ENCODE data around the gene RASGRP4.
"Not testable (repeated sequence)": the region's sequence is repeated elsewhere in the genome, so short reads cannot be mapped to it uniquely, and the experiment has no call there.

RASGRP4 gene, protein sequence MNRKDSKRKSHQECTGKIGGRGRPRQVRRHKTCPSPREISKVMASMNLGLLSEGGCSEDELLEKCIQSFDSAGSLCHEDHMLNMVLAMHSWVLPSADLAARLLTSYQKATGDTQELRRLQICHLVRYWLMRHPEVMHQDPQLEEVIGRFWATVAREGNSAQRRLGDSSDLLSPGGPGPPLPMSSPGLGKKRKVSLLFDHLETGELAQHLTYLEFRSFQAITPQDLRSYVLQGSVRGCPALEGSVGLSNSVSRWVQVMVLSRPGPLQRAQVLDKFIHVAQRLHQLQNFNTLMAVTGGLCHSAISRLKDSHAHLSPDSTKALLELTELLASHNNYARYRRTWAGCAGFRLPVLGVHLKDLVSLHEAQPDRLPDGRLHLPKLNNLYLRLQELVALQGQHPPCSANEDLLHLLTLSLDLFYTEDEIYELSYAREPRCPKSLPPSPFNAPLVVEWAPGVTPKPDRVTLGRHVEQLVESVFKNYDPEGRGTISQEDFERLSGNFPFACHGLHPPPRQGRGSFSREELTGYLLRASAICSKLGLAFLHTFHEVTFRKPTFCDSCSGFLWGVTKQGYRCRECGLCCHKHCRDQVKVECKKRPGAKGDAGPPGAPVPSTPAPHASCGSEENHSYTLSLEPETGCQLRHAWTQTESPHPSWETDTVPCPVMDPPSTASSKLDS

DNA sequence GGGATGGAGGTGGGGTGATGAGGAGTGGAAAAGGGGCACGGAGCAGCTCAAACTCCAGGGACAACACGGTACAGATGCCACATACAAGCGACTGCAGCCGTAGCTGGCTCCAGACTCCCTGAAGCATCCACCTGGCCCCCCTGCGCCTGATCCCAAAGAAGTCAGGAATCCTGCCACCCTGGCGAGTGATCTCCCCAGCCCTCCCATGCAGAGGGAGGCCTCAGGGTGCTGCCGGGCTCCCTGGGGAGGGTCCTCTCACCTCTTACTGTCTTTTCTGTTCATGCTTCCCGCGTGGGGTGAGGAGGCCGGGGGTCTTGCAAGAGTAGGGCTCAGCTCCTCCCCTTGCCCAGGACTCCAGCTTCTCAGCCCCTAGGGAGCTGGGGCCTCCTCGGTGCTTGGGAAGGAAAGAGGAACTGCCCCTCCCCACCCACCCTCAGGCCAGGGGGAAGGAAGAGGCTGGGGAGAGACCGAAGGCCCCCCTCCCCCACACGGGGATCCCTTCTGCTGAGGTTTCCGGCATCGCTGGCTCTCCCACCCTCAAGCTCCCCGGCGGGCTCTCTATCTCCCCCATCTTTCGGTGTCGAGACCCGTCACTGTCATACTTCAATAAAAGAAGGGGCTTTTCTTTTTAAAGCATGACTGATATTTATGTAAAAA is at the start of gene RASGRP4:
Gene RASGRP4 (minus strand): TSS at position 410 of the 657 bp plus-strand sequence. CDS start 128 bp downstream, at position 282.
- DNase-seq = peak; percentile 8

DNA sequence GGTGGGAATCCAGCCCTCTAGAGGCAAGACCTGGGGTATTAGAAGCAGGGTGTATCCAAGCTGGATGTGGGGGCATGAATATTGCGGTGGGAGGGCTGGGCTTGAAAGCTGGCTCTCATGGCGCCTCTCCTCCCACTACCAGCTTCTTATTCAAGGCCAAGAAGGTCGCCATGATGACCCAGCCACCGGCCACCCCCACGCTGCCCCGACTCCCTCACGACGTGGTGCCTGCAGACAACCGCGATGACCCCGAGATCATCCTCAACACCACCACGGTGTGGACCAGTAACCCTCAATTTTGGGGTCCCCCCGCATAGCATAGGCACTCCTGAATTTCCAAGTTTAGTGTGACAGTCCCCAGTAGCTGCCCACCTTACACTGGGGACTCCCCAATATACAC is 49.2 kb upstream of the RASGRP4 start:
- DNase-seq = no peak

DNA sequence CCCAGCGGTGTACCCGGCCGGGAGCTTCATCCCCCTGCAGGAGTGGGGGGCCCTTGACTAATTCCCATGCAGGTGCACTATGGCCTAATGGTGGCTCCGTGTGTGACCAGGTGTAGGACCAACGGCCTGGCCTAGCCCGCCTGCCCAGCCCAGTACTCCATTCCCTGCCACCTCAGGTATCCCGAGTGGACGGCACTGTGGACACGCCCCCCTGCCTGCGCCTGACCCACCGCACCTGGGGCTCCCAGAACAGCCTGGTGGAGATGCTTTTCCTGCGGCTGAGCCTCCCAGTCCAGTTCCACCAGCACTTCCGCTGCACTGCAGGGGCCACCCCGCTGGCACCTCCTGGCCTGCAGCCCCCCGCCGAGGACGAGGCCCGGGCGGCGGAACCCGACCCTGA is 47.2 kb upstream of the RASGRP4 start:
- DNase-seq = no peak

DNA sequence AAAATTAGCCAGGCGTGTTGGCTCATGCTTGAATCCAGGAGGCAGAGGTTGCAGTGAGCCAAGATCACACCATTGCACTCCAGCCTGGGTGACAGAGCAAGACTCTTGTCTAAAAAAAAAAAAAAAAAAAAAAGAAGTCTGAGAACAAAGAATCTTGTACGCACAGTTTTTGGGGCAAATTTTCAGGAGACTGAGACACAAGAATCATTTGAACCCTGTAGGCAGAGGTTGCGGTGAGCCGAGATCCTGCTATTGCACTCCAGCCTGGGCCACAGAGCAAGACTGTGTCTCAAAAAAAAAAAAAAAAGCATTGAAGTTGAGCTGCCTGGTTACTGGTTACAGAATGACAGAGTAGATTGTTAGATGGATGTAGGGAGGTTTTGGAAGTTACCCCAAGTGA is 46.7 kb upstream of the RASGRP4 start:
- DNase-seq = not testable (repeated sequence)

- no peak for DNase-seq
Measured at GRCh38 chr19:38470788-38471480, 44.9 kb upstream of the RASGRP4 start.

DNA sequence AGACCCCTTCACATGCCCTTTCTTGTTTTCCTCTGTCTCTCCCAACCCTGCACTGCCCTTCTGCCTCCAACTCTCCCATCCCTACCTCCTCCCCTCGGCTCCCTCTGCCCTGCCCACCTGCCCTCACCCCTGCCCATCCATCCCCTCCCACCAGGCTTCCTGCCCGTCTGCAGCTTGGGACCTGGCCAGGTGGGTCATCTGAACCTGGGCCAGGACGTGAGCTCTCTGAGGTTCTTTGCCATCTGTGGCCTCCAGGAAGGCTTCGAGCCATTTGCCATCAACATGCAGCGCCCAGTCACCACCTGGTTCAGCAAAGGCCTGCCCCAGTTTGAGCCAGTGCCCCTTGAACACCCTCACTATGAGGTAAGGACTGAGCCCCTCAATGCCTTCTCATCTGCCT is 43.1 kb upstream of the RASGRP4 start:
- no peak for DNase-seq

DNA sequence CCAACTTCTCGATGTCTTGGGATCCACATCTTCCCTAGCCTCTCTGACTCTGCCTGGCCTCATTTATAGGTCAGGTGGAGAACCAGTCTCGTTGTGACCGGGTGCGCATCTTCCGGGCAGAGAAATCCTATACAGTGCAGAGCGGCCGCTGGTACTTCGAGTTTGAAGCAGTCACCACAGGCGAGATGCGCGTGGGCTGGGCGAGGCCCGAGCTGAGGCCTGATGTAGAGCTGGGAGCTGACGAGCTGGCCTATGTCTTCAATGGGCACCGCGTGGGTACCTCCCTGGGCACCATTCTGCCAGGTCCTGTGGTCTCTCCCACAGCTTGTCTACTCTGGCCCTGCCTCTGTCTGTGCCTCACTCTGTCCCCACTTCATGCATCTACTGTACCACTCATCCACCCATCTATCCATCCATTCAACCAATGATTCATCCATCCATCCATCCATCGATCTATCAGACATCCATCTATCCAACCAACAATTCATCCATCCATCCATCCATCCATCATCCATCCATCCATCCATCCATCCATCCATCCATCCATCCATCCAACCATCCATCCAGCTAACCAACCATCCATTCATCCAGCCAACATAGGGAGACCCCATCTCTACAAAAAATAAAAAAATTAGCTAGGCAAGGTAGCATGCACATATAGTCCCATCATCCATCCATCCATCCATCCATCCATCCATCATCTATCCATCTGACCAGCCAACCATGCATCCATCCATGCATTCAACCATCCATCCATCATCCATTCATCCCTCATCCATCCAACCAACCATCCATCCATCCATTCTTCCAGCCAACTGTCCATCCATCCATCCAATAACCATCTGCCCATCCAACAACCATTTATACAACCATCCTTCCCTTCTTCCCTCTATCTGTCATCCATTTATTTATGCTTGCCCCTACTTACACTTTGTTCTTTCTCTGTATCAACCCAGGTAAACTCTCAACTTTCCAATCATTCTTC is 41.8 kb upstream of the RASGRP4 start:
- DNase-seq = no peak

GRCh38 chr19:38466050-38466449 is 40.0 kb upstream of the RASGRP4 start:
- DNase-seq = no peak

DNA sequence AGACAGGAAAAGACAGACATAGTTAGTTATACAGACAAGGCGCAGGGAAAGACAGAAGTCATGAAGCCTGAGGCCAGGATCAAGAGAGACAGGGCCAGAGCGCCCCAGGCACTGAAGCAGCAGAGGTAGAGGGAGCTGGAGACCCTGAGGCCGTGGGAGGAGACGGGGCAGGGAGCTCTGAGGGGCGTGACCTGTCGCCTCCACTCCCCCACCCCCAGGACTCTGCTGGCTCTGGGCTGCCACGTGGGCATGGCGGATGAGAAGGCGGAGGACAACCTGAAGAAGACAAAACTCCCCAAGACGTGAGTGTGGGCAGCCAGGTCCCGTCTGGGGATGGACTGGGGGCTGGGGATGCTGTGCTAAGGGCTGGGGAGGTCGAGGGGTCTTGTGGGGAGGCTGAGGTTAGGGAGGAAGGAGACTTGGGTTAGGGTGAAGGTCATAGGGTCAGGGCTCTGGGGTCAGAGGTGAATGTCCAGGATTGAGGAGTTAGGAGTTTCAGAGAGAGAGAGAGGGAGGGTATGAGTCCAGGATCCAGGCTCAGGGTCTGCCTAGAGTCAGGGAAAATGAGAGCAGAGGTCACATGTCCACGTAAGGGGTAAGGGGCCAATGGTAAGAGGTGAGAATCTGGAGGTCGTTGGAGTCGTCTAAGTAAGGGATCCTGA is 38.5 kb upstream of the RASGRP4 start:
- no peak for DNase-seq

- no peak for DNase-seq
Measured at GRCh38 chr19:38463365-38463764, 37.3 kb upstream of the RASGRP4 start.

- no peak for DNase-seq
Measured at GRCh38 chr19:38458991-38459390, 33.0 kb upstream of the RASGRP4 start.

DNA sequence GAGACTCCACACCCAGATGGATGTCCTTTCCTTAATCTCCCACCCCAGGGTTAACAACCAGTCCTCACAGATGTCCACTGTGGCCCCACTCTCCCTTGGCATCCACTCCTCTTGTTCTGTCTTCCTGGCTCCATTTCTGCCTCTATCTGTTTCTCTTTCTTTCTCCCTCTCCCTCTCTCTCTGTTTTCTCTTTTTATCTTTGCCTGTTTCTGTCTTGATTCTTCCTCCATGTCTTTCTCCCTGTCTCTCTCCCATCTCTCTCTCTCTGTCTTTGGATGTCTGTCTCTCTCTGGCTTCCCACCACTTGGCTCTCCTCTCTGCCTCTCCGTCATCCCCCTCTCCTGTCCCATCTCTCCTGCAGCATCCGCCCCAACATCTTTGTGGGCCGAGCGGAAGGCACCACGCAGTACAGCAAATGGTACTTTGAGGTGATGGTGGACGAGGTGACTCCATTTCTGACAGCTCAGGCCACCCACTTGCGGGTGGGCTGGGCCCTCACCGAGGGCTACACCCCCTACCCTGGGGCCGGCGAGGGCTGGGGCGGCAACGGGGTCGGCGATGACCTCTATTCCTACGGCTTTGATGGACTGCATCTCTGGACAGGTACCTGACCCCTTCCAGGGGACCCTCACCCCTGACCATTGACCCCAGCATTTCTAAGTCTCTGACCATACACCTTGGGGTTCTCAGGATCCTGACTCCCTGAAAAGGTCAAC is 31.8 kb upstream of the RASGRP4 start:
- DNase-seq = no peak

GRCh38 chr19:38457202-38457601 is 31.2 kb upstream of the RASGRP4 start:
- DNase-seq = no peak

- DNase-seq = peak; percentile 22
Measured at GRCh38 chr19:38455031-38455430, 29.0 kb upstream of the RASGRP4 start.

- no peak for DNase-seq
Measured at GRCh38 chr19:38453596-38453995, 27.6 kb upstream of the RASGRP4 start.

GRCh38 chr19:38452430-38453366 is 26.7 kb upstream of the RASGRP4 start:
- DNase-seq = peak; percentile 27

DNA sequence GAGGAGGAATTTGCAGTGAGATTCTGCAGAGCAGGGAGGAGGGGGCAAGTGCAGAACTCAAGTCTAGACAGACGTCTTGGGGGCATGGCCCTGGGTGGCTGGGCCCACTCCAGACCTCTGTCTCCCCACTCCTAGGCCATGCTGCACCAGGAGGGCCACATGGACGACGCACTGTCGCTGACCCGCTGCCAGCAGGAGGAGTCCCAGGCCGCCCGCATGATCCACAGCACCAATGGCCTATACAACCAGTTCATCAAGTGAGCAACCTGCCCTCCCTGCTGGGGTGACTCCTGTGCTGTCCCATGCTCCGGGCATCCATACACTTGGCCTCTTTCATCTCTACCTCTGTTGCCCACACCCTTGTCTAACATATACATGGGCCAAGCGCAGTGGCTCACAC is 25.6 kb upstream of the RASGRP4 start:
- no peak for DNase-seq

- DNase-seq = no peak
Measured at GRCh38 chr19:38451036-38451435, 25.0 kb upstream of the RASGRP4 start.

DNA sequence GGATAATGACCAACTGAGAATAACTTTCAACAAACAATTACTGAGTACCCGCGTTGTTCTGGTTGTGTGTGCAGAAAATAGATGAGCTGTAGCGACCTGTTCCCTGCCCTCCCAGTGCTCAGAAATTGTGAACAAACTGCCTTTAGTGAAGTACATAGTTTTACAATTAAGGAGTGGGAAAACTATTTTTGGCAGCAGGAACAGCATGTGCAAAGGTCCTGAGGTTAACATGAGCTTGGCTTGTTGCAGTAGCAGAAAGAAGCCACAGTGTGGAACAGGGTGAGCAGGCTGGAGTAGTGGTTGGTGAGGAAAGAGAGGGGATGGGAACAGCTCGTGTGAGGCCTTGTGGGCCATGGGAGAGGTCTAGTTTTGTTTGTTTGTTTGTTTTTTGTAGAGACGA is 23.5 kb upstream of the RASGRP4 start:
- no peak for DNase-seq

- no peak for DNase-seq
Measured at GRCh38 chr19:38448225-38448624, 22.2 kb upstream of the RASGRP4 start.
